GM21717 (cell line): ENCODE measurements around the gene SP140L.
"Not testable (repeated sequence)": the region's sequence is repeated elsewhere in the genome, so short reads cannot be mapped to it uniquely, and the experiment has no call there.

Experiments
- ATAC-seq: cut with Tn5 transposase; IDR thresholded peaks from one replicate; pipeline ENCODE4 v1.9.1; 2021; ENCODE audit warnings: mild to moderate bottlenecking, moderate library complexity; ENCODE audit not compliant: unreplicated experiment

SP140L gene

GRCh38 chr2:230362030-230362691 is 35.2 kb downstream of the SP140L start:
- no peak for ATAC-seq

GRCh38 chr2:230382108-230382507 is 55.1 kb downstream of the SP140L start:
- no peak for ATAC-seq

GRCh38 chr2:230383453-230383852 is 56.5 kb downstream of the SP140L start:
- no peak for ATAC-seq

GRCh38 chr2:230384986-230385385 is 58.0 kb downstream of the SP140L start:
- no peak for ATAC-seq

GRCh38 chr2:230394301-230394700 is 67.3 kb downstream of the SP140L start:
- ATAC-seq, result no peak

GRCh38 chr2:230398698-230399097 is 71.7 kb downstream of the SP140L start:
- ATAC-seq, result not testable (repeated sequence)

- no peak for ATAC-seq
These were observed 73.0 kb downstream of the SP140L start for GRCh38 chr2:230400041-230400440.

GRCh38 chr2:230400454-230400853 is 73.5 kb downstream of the SP140L start:
- ATAC-seq, result no peak

GRCh38 chr2:230401026-230401425 is 74.0 kb downstream of the SP140L start:
- ATAC-seq, result not testable (repeated sequence)

- no peak for ATAC-seq
These were observed 76.8 kb downstream of the SP140L start for GRCh38 chr2:230403746-230404145.

- no peak for ATAC-seq
These were observed 78.8 kb downstream of the SP140L start for GRCh38 chr2:230405824-230406223.

- no peak for ATAC-seq
These were observed 81.3 kb downstream of the SP140L start for GRCh38 chr2:230408244-230408842.

- not testable (repeated sequence) for ATAC-seq
These were observed 82.3 kb downstream of the SP140L start for GRCh38 chr2:230409316-230409715.

- ATAC-seq, result no peak
These were observed 83.3 kb downstream of the SP140L start for GRCh38 chr2:230410263-230410662.

GRCh38 chr2:230410861-230411569 is 84.0 kb downstream of the SP140L start:
- no peak for ATAC-seq

GRCh38 chr2:230411570-230412370 is 84.8 kb downstream of the SP140L start:
- ATAC-seq, result peak; percentile 61

- no peak for ATAC-seq
These were observed 85.3 kb downstream of the SP140L start for GRCh38 chr2:230412371-230412711.

- no peak for ATAC-seq
These were observed 85.9 kb downstream of the SP140L start for GRCh38 chr2:230412846-230413245.

GRCh38 chr2:230413479-230413878 is 86.5 kb downstream of the SP140L start:
- ATAC-seq, result no peak

GRCh38 chr2:230414302-230414701 is 87.3 kb downstream of the SP140L start:
- no peak for ATAC-seq

GRCh38 chr2:230416061-230416721 is 89.2 kb downstream of the SP140L start, which contains the start of gene SP100:
Gene SP100, plus strand, starts transcription at chr2:230416201. Its CDS starts 96 bp downstream, at chr2:230416297.
- ATAC-seq, result peak; percentile 71
